ENCODE results near the gene PRKAR2B. TPM values are rescaled to one million over a fixed set of nuclear protein-coding genes. Genes with fewer than 3 reads are reported as not detected.

Gene PRKAR2B
- polyA plus RNA-seq, 1 donor from 2014 or later = 297 TPM

- Histone ChIP-seq H3F3A (ENCODE audit: insufficient read depth, low read length, poor library complexity, severe bottlenecking) (no peaks in the 10 kb centered on the region), H3K4me2 (ENCODE audit: low read length) (no peak overlapping the region), H4K20me1 (ENCODE audit: insufficient read depth) (no peaks in the 10 kb centered on the region), H3K9me3 (ENCODE audit: low read length) (no peaks in the 10 kb centered on the region), H3K9ac (ENCODE audit: low read length) (no peak overlapping the region), H3K79me2 (replicated peaks; ENCODE audit: insufficient read depth, low read length) (no peaks in the 10 kb centered on the region), H3K36me3 (ENCODE audit: insufficient read depth, low read length) (no peaks in the 10 kb centered on the region), H3K4me3 (ENCODE audit: low read length) (no peak overlapping the region), H3K9me2 (ENCODE audit: insufficient read depth, low read length) (no peaks in the 10 kb centered on the region), H3K27ac (ENCODE audit: low read length) (no peak overlapping the region), H3K27me3 (ENCODE audit: insufficient read depth, low read depth, low read length) (no peaks in the 10 kb centered on the region), H2AFZ (ENCODE audit: low read depth, low read length) (no peak overlapping the region)
- TF ChIP-seq CTCF (IDR thresholded peaks at IDR 0.05; ENCODE audit: poor library complexity, severe bottlenecking) (no peak), SMC3 (conservative IDR thresholded peaks at IDR 0.05; ENCODE audit: poor library complexity) (no peak), POLR2AphosphoS5 (IDR thresholded peaks at IDR 0.05) (no peak)
These were observed 15.3 kb upstream of the PRKAR2B start for GRCh38 chr7:107029061-107029763.

- Histone ChIP-seq H3K27me3 (ENCODE audit: insufficient read depth, low read depth, low read length) (no peaks in the 10 kb centered on the region), H4K20me1 (ENCODE audit: insufficient read depth) (no peaks in the 10 kb centered on the region), H3K27ac (ENCODE audit: low read length) (no peak overlapping the region), H3K79me2 (replicated peaks; ENCODE audit: insufficient read depth, low read length) (no peaks in the 10 kb centered on the region), H3K36me3 (ENCODE audit: insufficient read depth, low read length) (no peaks in the 10 kb centered on the region), H3K9ac (ENCODE audit: low read length) (no peak overlapping the region), H3K4me3 (ENCODE audit: low read length) (no peak overlapping the region), H3K9me2 (ENCODE audit: insufficient read depth, low read length) (no peaks in the 10 kb centered on the region), H2AFZ (ENCODE audit: low read depth, low read length) (no peak overlapping the region), H3K9me3 (ENCODE audit: low read length) (no peaks in the 10 kb centered on the region), H3F3A (ENCODE audit: insufficient read depth, low read length, poor library complexity, severe bottlenecking) (no peaks in the 10 kb centered on the region), H3K4me2 (ENCODE audit: low read length) (no peak overlapping the region)
- TF ChIP-seq REST (IDR thresholded peaks at IDR 0.05; ENCODE audit: borderline replicate concordance) (no peak), CTCF (IDR thresholded peaks at IDR 0.05; ENCODE audit: poor library complexity, severe bottlenecking) (no peak), SMC3 (conservative IDR thresholded peaks at IDR 0.05; ENCODE audit: poor library complexity) (no peak), EP300 (conservative IDR thresholded peaks at IDR 0.05; ENCODE audit: poor library complexity, severe bottlenecking) (no peak), EZH2 (IDR thresholded peaks at IDR 0.05; ENCODE audit: borderline replicate concordance, insufficient read depth, low read length, poor library complexity, severe bottlenecking) (no peak), RAD21 (conservative IDR thresholded peaks at IDR 0.05) (no peak), POLR2AphosphoS5 (IDR thresholded peaks at IDR 0.05) (no peak), MXI1 (conservative IDR thresholded peaks at IDR 0.05; ENCODE audit: poor library complexity, severe bottlenecking) (no peak), TAF1 (IDR thresholded peaks at IDR 0.05; ENCODE audit: low read depth) (no peak)
These were observed 14.7 kb upstream of the PRKAR2B start for GRCh38 chr7:107029764-107030286.
